Central memory CD4-positive, alpha-beta T cell (primary cell): ENCODE measurements around the gene NPY4R.
"Not testable (repeated sequence)": the region's sequence is repeated elsewhere in the genome, so short reads cannot be mapped to it uniquely, and the experiment has no call there.

Experiments
- DNase-seq: peaks from one replicate; pipeline ENCODE4 v3.0.0; 2022

The NPY4R gene

GRCh38 chr10:46451365-46451764 lies 14.4 kb downstream of the NPY4R start:
- DNase-seq, result not testable (repeated sequence)

- DNase-seq, result not testable (repeated sequence)
Observed at GRCh38 chr10:46450829-46451228, 14.9 kb downstream of the NPY4R start.

GRCh38 chr10:46447439-46447838 lies 18.3 kb downstream of the NPY4R start:
- not testable (repeated sequence) for DNase-seq

- not testable (repeated sequence) for DNase-seq
Observed at GRCh38 chr10:46445389-46446122, 20.2 kb downstream of the NPY4R start.

GRCh38 chr10:46443422-46443821 lies 22.3 kb downstream of the NPY4R start:
- not testable (repeated sequence) for DNase-seq

GRCh38 chr10:46442706-46443275 lies 23.0 kb downstream of the NPY4R start:
- DNase-seq, result not testable (repeated sequence)

- DNase-seq, result not testable (repeated sequence)
Observed at GRCh38 chr10:46441837-46442278, 23.9 kb downstream of the NPY4R start.

- not testable (repeated sequence) for DNase-seq
Observed at GRCh38 chr10:46440942-46441341, 24.8 kb downstream of the NPY4R start.

- not testable (repeated sequence) for DNase-seq
Observed at GRCh38 chr10:46423550-46423949, 42.2 kb downstream of the NPY4R start.

GRCh38 chr10:46419570-46420379 lies 46.0 kb downstream of the NPY4R start:
- DNase-seq, result not testable (repeated sequence)

- not testable (repeated sequence) for DNase-seq
Observed at GRCh38 chr10:46418283-46418682, 47.5 kb downstream of the NPY4R start.

- DNase-seq, result not testable (repeated sequence)
Observed at GRCh38 chr10:46415291-46415690, 50.5 kb downstream of the NPY4R start.

- not testable (repeated sequence) for DNase-seq
Observed at GRCh38 chr10:46412665-46413064, 53.1 kb downstream of the NPY4R start.

GRCh38 chr10:46411123-46411522 lies 54.6 kb downstream of the NPY4R start:
- not testable (repeated sequence) for DNase-seq
